Measurements from ENCODE around the gene GGN.
"Not testable (repeated sequence)": the region's sequence is repeated elsewhere in the genome, so short reads cannot be mapped to it uniquely, and the experiment has no call there.

The GGN gene

DNA sequence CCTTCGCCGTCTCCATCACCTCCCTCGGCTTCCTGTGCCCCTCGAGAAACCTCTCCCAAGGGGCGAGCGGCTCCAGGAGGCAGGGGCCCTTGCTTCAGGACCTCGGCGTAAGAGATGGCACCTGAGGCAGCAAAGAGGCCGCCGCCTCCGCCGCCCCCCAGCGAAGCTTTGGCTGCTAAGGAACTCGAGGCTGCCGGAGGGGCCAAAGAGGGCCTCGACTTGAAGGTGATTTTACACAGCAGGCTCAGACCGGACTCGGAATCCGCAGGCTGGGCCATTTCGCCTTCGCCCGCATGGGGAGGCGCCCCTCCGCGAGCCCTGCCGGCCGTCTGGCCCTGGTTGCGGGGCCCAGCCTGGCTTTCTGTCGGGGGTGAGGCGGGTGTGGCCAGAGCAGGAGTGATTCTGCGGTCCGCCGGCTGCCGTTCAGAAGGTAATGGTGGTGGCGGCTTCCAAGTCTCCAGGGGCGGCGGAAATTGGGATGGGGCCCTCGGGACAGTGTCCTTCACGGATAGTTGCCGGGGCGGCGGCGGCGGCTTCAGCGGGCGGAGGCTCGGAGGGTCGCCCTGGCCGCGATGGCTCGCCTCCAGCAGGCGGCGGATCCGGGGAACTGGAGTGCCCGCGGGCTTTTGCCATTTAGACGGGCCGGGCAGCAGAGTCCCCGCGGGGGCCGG is 1.4 kb downstream of the GGN start:
- DNase-seq = no peak

DNA sequence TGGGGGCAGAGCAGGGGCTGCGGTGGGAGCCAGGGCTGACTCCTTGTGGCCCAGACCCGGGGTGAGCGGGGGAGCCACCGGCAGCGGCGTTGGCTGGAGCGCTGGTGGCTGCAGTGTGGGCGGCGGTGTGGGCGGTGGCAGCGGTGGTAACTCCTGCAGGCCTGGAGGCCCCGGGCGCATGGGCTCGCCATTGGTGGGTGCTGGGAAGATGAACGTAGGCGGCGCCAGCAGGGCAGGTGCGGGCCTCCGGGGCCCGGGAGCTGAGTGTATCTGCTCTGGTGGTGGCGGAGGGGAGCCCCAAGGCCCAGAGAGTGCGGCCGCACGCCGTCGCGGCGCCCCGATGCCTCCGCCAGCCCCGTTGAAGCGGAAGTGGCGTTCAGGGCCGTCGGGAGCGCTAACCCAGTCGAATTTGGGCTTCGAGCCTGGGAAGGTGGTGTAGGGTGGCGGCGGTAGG is 2.0 kb downstream of the GGN start:
- DNase-seq = peak in 1 of 2 donors; percentile 16

DNA sequence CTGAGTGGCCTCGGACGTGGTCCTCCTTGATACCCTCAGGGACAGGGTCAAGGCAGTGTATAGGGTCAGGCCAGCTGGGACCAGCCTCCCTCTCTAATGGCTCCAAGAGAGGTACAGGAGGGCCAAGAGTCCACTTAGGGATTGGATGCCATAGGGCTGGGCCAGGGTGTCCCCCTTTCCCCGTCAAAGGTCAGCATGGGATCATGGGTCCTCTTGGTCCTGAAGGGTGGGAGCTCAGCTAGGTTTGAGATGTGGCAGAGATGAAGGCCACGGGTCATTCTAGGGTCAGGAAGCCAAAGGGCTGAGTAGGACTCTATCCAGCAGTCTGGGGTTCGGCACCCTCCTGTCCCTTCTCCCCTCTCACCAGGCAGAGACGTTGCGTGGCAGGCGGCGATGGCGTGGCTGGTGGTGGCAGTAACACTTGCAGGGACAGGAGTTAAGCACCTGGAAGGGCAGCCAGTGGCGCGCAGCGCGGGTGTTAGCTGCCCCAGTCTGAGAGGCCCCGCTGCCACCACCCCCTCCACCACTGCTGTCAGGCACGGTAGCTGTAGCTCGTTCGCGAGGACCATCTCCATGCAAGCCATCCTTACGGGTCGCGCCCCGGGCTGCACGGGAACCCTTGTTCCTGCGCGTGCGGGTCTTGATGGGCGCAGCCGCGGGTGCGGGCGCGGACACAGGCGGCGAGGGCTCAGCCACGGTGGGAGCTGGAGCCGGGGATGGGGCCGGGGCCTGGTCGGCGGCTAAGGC is 2.6 kb downstream of the GGN start:
- DNase-seq = no peak

DNA sequence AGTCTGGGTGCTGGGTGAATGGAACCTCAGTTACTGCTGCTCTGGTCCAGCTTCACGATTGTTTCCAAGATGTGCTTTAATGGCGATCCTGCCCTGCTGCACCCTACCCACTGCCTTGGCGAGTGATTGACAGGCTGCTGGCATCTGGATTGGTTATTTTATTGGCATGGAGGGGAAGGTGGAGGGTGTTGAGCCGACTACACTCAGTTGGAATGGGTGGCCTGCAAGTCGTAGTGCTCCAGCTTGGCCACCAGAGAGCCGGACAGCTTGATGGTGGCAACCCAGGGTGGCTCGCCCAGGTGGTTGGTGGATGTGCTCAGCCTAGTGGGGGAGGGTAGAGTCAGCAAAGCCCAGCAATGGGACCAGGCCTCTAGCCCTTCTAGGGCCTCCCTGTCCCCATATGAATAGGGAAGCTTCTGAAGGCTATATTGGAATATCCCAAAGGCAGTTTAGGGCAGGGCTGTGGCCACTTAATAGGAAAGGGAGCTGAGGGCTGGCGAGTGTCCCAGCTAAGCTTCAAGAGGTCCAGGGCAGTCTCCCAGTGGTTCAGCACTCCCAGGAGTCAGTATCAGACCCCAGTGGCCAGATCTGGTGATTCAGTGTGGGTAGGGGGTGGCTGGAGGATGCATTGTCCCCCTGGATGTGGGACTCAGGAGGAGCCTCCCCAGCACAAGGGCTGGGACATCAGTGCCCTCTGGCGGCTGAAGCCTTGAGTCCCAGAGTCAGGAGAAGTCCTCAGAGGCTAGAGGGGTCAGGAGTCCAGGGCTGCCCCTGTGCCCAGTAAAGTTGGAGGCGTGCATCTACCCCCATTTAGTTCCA is 3.4 kb downstream of the GGN start:
- no peak for DNase-seq

DNA sequence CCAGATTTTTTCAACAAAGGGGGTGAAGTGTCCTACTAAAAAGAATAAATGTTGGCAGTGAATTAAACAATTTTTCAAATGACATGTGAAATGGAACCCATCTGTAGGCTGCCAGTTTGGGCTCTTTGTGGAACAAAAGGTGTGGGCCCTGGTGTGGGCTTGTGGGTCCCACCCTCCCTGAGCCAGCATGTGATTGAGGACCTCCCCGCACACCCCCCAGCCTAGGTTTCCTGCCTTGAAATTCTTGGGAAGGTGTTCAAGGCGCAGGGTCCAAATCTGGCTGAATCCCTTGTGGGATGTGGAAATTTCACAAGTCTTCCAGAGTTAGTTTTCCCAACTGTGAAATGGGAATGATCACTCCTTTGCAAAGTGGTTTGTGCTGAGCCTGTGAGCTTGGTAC is 4.1 kb downstream of the GGN start:
- no peak for DNase-seq

DNA sequence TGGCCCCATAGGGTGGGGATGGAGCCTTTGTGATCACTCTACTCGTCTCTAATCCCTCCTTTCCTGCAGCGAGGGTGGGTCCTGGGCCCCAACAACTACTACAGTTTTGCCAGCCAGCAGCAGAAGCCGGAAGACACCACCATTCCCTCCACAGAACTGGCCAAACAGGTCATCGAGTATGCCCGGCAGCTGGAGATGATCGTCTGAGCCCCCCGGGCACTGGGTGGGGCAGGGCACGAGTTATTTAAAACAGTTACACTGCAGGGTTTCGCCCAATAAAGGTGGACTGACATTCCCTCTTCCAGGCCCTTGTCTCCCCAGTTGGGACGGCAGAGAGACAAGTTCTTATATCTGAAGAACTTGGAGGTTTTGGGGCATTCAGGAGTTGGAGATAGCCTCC is 4.7 kb downstream of the GGN start:
- no peak for DNase-seq

DNA sequence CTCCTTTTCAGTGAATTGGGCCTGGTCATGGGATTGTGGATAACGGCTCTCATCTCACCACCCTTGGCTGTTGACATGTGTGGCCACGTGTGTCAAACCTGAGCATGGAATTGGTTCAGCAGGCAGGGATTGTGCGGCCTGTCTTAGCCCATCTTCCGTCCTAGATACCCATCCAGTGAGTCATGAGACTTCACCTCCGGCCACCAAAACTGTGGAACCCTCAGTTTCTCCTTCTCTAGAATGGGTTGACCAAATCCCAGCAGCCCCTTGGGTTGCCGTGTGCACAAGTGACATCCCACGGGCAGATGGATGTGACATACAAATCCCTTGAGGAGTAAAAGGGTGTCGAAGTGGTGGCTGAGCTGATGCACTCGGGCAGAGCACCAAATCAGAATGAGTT is 6.7 kb downstream of the GGN start:
- no peak for DNase-seq

DNA sequence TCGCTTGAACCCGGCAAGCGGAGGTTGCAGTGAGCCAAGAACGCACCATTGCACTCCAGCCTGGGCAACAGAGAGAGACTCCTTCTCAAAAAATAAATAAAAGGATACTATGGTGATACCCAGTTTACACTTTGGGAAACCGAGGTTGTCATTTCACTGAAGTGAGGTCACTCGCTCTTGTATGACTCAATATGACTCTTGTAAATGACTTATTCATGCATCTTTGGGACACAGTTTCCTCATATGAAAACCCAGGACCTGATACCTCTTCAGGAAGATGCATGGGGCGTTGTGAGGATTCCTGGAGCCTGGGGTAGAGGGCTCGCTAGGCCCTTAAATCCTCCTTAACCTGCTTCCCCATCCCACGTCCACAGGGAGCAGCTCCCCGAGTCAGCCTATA is 9.0 kb downstream of the GGN start:
- DNase-seq = no peak

DNA sequence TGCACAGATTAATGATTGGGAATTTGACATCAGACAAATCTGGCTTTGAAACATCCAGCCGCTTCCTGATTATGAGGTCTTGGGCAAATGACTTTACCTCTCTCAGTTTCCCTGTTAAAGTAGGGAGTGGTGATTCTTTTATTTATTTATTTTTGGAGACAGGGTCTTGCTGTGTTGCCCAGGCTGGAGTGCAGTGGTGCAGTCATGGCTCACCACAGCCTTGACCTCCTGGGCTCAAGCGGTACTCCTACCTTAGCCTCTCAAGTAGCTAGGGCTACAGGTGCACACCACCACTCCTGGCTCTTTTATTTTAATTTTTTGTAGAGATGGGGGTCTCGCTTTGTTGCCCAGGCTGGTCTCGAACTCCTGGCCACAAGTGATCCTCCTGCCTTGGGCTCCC is 10.8 kb downstream of the GGN start:
- DNase-seq = no peak

DNA sequence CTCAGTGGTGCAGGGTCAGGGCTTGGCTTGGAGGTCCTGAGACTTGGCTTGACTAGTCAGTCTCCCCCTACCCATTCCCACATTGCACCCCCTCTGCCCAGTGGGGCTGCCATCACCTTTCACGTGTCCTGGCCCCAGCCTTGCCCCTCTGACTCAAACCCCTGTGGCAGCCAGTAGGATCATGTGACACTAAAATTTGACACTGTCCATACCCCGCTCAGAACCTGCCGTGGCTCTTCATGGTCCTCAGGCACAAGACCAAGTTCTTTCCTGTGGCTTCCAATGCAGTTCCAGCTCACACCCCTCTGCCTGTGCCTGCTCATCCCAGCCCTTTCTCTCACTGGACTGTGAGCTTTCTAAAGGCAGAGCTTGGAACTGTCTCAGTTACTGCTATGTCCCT is 11.3 kb downstream of the GGN start:
- DNase-seq = no peak

DNA sequence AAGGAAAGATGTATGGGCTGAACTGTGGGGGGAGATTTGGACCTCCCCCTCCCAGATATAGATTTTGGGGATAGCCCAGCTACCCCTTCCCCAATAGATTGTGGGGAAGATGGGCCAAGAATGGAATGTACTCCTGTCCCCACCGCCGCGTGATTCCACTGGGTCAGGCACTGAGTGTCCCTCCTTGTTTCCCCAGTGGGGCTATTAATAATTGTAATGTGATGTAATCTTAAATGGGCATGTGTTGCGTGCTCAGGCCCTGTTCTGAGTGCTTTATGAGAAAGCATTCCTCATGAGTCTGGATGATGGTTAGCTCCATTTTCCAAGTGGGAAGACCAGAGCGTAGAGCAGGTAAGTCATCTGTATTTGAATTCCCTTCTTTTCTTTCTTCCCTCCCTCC is 12.1 kb downstream of the GGN start:
- DNase-seq = no peak

DNA sequence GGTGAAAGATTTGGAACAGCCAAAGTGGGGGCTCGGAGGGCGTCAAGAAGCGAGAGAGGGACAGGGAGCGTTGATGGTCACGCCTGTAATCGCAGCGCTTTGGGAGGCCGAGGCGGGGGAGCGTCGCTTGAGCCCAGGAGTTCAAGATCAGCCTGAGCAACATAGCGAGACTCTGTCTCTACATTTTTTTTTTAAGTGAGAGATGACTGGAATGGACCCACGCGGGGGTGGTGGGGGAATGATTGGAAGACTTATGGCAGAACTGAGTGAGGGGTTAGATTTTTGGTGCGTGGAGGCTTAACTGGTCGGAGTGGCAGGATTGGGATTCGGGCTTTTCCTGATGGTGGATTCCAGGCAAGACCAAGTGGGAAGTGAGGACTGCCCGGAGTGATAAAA is 12.7 kb downstream of the GGN start:
- no peak for DNase-seq

DNA sequence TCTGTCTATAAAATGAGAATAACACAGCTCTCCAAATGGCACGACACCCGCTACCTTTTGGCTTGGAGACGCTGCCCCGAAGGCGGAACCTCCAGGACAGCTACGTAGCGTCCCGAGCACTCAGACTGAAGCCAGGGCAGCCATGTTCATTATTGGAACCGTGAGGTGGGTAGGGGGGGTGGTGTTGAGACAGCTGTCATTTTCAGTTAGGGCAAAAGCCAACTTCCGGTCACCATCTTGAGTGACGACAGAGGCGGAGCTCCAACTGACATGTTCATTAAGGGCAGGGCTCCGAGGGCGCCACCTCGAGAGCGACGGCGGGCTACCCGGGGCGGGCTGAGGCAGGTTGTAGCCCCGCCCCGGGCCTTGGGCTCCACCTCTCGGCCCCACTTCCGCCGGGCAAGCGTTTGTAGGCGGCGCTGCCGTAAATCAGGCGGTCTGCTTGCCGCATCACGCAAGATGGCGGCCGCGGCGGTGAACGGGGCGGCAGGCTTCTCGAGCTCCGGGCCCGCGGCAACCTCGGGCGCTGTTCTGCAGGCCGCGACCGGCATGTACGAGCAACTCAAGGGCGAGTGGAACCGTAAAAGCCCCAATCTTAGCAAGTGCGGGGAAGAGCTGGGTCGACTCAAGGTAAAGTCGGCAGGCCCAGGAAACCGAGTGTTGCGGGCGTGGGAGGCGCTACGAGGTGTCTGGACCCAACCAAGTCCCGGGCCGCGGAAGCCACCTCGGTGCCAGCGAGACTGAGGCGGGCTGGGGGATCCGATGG is 13.3 kb downstream of the GGN start, which contains the start of gene PSMD8:
Gene PSMD8, plus strand, starts transcription at position 240 of the 766 bp plus-strand sequence. Its CDS starts 31 bp downstream, at position 271.
- peak; percentile 99 to 100 for DNase-seq

DNA sequence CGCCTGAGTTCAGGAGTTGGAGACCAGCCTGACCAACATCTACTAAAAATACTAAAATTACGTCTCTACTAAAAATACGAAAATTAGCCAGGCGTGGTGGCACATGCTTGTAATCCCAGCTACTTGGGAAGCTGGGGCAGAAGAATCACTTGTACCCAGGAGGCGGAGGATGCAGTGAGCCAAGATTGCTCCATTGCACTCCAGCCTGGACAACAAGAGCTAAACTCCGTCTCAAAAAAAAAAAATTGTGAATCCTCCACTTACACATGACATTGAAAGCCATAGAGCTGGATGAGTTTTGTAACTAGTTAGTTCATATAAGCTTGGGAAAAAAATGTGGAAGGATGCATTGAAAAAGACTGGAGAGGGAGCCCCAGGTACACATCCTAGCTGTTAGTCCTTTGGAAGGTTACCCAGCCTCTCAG is 13.9 kb downstream of the GGN start:
- DNase-seq = no peak

DNA sequence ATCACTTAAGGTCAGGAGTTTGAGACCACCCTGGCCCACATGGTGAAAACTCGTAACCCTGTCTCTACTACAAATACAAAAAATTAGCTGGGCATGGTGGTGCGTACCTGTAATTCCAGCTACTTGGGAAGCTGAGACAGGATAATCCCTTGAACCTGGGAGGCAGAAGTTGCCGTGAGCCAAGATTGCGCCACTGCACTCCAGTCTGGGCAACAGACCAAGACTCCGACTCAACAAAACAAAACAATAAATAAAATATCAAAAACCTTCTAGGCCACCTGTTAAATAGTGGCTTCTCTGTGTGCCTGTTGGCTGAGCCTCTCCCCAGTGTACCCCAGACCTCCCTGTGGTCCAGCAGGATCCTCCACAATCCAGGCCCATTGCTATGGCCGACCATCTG is 16.8 kb downstream of the GGN start:
- no peak for DNase-seq

DNA sequence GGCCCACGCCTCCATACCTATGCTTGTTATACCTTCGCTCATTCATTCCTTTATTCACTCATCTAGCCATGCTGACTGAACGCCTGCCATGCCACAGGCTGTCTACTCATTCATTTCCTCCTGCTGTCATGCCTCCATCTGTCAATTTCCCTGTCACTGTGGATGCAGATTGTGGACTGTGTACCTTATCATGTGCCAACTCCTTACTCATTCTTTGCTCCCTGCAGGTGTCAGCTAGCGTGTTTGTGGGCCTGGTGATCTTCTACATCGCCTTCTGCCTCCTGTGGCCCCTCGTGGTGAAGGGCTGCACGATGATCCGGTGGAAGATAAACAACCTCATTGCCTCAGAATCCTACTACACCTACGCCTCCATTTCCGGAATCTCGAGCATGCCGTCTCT is 17.5 kb downstream of the GGN start:
- DNase-seq = no peak

DNA sequence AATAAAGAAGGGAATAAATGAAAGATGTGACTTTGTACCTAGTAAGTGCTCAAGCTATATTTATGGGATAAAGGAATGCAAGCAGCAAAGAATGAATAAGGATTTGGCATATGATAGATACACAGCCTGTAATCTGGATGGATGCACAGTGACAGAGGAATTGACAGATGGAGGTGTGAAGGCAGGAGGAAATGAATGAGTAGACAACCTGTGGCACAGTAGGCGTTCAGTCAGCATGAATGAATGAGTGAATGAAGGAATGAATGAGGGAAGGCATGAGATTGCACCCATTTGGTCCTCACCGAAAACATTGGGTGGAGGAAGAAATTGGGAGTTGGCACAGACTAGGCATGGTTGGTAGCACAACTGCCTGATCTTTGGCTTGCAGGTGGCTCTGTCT is 18.2 kb downstream of the GGN start:
- DNase-seq = no peak

DNA sequence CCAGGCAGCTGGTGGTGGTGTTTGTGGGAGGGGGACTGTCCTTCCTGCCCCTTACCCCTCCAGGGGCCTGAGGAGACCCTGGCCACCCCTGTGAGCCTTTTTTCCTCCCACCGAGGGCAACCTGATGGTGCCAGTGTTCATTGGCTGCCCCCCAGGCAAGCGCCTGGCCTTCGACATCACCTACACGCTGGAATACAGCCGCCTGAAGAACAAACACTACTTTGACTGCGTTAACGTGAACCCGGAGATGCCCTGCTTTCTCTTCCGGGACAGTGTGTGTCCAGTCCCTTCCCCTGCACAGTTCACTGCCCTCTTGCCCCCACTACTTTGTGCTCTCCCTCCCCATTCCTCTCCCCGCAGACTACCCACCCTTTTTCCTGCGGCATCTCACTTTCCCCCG is 20.8 kb downstream of the GGN start:
- DNase-seq = no peak

DNA sequence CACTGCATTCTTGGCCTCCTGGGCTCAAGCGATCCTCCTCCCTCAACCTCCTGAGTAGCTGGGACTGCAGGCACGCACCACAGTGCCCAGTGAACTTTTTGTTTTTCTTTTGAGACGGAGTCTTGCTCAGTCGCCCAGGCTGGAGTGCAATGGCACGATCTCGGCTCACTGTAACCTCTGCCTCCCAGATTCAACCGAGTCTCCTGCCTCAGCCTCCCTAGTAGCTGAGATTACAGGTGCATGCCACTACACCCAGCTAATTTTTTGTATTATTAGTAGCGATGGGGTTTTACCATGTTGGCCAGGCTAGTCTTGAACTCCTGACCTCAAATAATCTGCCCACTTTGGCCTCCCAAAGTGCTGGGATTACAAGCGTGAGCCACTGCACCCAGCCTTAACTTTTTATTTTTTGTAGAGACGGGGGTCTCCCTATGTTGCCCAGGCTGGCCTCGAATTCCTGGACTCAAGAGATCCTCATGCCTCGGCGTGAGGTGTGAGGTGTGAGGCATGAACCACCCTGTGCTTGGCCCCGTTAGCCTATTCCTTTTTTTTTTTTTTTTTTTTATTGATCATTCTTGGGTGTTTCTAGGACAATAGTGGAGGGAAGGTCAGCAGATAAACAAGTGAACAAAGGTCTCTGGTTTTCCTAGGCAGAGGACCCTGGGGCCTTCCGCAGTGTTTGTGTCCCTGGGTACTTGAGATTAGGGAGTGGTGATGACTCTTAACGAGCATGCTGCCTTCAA is 24.7 kb downstream of the GGN start:
- not testable (repeated sequence) for DNase-seq

DNA sequence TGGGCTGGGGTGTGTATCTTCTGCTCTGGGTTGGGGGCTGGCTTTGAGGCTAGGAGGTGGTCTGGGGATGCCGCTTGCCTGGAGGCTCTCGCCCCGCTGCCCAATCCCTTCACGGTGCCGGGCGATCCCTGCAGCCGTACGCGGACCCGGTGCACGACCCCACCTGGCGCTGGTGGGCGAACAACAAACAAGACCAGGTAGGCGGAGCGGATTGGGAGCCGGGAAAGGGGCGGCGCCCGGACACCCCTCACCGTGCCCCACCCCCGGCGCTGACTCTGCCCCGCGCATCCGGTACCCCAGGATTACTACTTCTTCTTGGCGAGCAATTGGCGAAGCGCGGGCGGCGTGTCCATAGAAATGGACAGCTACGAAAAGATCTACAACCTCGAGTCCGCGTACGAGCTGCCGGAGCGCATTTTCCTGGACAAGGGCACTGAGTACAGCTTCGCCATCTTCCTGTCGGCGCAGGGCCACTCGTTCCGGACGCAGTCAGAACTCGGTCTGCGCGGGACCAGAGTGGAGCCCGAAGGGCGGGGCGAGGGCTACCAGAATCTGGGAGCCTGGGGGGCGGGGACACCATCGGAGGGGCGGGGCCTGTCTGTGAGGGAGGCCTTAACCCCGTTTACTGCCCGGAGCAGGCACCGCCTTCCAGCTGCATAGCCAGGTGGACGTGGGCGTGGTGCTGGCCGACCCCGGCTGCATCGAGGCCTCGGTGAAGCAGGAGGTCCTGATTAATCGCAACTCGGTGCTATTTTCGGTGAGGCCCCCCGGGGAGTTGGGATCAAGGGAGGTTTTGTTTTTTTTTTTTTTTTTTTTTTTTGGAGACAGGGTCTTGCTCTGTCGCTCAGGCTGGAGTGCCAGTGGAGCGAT is 25.5 kb downstream of the GGN start:
- DNase-seq = peak; percentile 68 to 80

DNA sequence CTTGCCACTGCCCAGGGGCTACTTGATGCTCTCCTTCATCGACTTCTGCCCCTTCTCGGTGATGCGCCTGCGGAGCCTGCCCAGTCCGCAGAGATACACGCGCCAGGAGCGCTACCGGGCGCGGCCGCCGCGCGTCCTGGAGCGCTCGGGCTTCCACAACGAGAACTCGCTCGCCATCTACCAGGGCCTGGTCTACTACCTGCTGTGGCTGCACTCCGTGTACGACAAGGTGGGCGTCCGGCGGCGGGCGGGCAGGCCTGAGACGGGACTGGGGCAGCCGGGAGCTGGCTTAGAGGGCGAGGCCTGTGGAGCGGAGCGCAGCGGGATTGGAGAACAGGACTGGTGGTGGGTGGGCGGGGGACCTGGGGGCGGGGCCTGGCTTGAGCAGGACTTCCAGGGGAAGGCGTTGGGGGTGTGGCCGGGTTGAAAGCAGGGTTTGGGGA is 26.2 kb downstream of the GGN start:
- peak; percentile 56 to 71 for DNase-seq

All from CD4-positive, alpha-beta T cell treated with Interferon alpha-2 for 1 hour (primary cell).